ENCODE results near the gene SERPING1.
"Not testable (repeated sequence)": the region's sequence is repeated elsewhere in the genome, so short reads cannot be mapped to it uniquely, and the experiment has no call there.

Gene SERPING1

GRCh38 chr11:57638005-57638781 lies 40.7 kb downstream of the SERPING1 start:
- peak; percentile 90 for DNase-seq

DNA sequence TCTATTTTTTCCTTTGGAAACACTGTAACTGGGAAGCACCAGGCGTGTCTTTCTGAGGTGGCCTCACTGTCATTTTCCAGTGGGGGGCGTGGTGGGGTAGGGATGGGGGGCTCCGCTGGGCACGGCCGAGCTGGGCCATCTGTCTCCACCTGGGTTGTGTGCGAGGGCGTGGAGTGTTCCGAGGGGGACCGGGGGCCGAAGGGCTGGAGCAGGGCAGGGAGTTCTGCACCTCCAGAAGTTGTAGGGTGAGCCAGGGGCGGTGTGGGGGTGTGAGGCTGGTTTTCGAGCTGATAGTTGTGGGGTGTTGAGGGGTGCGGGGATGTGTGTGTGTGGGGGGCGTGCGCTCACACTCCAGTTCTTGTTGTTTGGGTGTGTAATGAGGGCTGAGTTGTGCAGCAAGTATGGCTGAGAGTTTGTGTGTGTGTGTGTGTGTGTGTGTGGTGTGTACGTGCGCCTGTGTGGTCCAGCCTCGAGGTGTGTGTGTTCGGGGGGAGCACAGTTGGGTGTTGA lies 41.4 kb downstream of the SERPING1 start:
- DNase-seq, result peak; percentile 56

GRCh38 chr11:57639321-57640067 lies 42.0 kb downstream of the SERPING1 start:
- peak; percentile 81 for DNase-seq

DNA sequence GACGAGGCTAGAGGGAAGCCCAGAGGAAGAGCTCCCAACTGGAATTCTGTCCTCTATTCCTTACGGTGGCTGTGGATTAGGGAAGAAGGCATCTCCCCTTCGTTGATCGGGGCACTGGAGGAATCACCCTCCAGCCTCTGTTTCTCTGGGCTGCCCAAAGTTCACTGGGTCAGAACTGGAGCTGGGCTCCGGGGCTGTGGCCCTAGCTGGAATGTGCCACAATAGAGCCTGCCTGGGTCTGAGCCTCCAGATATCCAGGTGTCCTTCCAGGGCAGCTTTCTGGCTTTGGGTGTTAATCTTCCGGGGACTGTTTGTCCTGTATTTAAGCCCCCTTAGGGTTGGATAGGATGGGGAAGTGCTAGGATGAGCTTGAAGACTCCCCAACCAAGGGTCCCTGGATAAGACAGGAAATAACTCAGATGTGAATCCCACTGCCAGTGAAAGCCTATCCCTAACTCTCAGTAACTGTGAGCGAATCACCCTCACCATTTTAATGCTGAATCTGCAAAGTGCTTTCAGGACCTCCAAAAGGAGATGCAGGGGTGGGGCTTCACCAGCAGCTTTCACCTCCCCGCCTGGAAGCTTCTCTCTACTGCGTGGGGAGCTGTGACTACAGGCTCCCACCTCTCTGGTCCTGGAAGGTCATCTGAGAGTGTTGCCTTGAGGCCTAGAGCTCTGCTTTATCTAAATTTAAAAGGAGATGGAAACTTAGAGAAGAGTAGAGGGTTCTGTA lies 42.7 kb downstream of the SERPING1 start:
- no peak for DNase-seq

GRCh38 chr11:57641011-57641807 lies 43.7 kb downstream of the SERPING1 start:
- DNase-seq, result no peak

DNA sequence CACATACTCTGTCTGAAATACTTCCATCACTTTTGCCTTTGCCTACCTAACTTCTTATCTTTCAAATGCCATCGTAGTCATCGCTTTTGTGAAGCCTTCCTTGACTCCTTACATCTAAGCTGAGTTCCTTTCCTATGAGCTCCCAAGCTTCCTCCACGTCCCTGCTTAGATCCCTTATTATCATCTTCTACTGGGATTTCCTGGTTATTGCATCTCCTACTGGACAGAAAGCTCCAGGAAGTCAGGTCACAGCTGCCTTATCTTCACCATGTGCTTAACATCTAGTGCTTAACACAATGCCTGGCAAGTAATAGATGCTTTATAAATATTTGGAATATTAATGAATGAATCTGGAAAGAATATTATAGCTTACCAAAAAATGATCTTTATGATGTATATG lies 46.3 kb downstream of the SERPING1 start:
- DNase-seq, result no peak

DNA sequence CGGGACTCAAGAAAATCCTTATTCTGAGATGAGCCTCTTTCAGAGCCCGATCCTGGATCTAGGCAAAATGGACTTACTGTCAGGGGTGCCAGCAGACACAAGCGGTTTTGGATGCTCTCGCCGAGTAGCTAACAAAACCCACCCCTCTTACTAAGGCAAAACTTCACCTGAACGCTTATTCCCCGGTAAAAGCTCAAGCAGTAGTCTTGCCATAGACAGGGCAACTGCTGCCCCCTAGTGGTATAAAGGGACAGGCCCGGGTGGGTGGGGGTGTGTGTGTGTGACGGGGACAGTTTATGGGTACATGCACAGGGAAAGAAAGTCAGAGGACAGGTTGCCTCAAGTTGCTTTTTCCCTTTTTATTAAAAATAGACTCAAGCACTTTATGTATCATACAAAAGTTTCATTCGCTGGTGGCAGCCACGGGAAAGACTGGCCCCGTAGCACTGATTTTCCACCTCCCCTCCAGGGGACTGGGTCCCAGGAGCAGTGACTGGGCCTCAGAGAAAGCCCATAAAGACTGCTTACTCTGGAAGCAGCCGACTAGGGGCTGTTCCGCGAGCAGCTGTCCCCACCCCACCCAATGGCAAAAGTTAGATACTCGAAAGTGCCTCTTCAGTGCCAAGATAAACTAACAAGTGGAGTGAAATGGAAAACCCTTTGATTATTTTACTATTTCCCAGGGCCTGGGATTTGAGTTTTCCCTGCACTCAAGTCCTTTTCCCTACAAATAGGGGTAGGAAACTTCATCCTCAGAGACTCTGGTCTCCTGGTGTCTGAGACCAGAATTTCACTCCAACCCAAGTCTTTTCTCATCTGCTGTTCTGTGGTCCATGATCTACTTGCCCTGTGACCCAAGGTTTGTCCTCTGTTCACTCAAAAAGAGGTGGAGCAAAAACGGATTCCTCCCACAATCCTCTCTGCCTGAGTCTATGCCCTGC lies 47.5 kb downstream of the SERPING1 start:
- DNase-seq, result peak; percentile 86

DNA sequence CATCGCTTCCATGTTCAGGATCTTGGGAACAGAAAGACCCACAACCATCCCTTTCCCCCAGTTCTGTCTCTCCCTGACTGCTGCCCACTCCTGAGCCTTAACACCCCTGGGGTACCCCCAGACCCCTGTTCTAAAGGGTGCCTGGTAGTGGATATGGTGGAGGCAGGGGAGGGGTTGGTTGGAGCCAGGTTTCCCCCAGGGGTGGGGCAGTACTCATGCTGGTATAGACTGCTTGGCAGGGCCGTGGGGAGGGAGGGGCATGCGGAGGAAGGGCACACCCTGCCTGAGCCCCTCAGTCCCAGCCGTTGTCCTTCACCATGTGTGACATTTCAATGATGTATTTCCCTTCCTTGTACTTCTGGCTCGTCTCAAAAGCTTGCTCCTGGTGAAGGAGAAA lies 48.2 kb downstream of the SERPING1 start:
- no peak for DNase-seq

DNA sequence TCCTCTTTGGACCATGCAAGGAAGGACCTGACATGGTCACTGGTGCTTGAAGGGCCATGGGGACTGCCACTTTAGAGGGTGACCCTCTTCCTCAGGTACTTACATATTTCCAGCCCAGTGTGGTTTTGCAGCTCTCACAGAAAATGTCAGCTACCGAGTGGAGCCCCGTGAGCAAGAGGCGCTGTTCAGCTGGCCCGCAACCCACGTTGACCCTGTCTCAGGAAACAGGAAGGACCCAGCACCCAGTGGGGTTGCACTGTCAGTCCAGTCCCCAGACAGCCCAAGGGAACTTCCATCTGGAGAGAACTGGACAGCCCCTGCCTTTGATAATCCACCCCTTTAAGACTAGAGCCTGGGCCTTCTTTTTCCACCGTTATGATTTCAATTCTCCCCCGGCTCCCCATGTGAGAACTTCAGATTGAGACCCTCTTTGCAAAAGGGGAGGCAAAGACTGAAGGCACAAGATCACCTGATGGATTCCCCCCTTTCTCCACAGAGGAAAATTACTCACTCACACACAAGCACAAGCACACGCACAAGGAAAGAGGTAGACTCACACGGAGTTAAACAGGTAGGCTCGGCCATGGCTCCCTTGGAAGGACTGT lies 48.8 kb downstream of the SERPING1 start:
- DNase-seq, result no peak

DNA sequence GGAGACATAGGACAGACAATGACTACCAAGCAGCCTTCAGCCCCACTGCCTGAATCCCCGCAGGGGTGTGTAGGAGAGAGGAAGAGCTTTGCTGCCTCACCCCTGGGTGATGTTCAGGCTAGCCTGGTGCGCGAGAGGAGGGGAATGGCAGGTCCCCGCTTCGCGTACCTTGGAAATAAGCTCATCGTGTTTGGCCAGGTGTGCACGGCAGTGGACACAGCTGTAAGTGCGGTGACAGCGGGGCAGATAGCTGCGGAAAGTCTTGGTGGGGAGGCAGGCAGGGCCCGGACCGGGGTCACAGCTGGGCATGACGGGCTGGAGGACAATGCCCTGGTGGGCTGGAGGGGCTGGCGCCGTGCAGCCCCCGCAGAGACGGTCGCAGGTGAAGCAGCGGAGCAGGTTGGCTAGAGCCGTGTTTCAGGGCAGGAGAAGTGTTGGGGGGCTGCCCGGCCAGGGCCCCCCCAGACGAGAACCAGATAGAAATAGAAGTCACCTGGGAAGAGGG lies 49.4 kb downstream of the SERPING1 start:
- DNase-seq, result peak; percentile 52

DNA sequence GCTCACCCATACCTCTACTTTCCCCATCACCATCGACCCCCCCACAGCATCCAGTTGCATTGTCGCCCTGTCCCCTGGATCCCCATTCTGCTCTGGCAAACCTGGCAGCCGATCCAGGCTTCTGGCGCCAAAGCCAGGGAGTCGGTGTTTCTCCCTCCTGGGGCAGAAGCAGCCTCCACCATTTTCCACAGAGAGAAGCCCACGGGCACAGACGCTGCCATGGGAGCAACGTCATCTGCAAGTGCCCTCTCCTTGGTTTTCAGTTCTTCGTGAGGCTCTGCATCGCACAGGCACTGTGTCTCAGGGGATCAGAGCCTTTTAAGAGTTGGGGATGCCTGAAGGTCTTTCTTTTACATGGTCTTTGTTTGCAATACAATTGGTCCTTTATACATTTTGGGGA lies 49.9 kb downstream of the SERPING1 start:
- peak; percentile 61 for DNase-seq

DNA sequence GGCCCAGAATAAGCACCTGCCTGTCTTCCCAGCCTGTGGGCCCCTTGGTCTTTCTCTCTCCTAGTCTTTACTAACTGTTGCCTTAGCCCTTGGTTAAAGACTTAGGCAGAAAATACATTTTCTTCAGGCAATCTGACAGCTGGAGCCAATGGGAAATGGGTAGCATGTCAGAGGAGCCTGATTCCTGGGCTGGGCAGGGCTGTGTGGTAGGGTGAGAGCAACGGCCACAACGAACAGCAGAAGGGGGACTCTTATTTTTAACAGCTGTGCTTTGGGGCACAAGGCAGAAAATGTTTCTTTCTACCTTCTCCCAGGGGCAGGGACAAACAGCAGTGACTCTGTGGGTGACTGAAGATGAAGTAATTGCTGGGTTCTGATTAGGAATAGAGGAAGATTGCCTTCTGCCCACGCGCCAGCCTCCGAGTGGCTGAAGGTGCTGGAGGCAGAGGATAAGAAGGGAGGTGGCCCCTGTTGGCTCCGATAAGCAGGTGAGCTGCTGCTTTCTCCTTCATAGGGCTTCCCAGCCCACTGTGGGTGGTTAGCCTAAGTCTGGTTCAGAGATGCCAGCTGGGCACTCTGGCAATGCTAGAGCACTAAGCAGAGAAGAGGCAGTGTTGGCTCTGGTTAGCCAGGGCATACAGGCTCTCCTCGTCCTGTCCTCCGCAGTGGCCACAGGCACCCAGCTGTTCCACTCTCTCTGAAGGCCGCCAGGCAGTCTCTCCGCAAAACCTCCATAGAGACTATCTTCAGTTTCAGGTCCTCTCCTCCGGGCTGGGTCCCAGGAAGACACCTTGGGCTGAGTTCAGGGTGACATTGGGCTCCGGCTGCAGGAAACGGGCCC lies 50.7 kb downstream of the SERPING1 start:
- DNase-seq, result peak; percentile 57

- DNase-seq, result peak; percentile 54
Measured at GRCh38 chr11:57648801-57649735, 51.6 kb downstream of the SERPING1 start.

GRCh38 chr11:57649826-57650738 lies 52.6 kb downstream of the SERPING1 start, which contains the start of gene YPEL4:
TSS of gene YPEL4 (minus strand) at chr11:57649912. CDS start at chr11:57647107, 2,805 bp downstream.
- peak; percentile 87 for DNase-seq

DNA sequence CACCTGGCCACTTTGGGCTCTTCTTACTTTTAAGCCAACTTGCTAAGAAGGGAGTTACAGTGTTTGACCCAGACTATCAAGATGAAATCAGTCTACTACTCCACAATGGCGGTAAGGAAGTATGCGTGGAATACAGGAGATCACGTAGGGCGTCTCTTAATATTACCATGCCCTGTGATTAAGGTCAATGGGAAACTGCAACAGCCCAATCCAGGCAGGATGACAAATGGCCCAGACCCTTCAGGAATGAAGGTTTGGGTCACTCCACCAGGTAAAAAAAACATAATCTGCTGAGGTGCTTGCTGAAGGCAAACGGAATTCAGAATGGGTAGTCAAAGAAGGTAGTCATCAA lies 53.2 kb downstream of the SERPING1 start:
- no peak for DNase-seq

- DNase-seq, result no peak
Measured at GRCh38 chr11:57651408-57651807, 53.9 kb downstream of the SERPING1 start.

GRCh38 chr11:57652230-57652629 lies 54.7 kb downstream of the SERPING1 start:
- DNase-seq, result not testable (repeated sequence)
